IMR-90 (cell line): ENCODE results near the gene PLEKHJ1. TPM values are rescaled to one million over a fixed set of nuclear protein-coding genes. Genes with fewer than 3 reads are reported as not detected.

Source experiments
- ATAC-seq: fragments of 200-7000 bp; cut with Tn5 transposase; 2 replicates; pipeline ENCODE4 v1.9.1; 2020; ENCODE audit warnings: low read depth, mild to moderate bottlenecking, moderate library complexity
- BruUV-seq: library from RNA; stranded (reverse); fragments of 400-500 nt; replicated peaks from 2 replicates; lab custom pipeline; 2021; lab: Mats Ljungman, UMichigan
- CTCF ChIA-PET: fragments of 300-600 bp; formaldehyde crosslinking; extraction: SDS; loops from one replicate; lab custom pipeline; 2021; ENCODE audit warnings: antibody characterized with exemption; lab: Yijun Ruan, JAX
- POLR2A ChIA-PET: fragments of 300-600 bp; sonication (Branson Sonifier 250); formaldehyde crosslinking; loops from one replicate; lab custom pipeline; 2022; ENCODE audit warnings: antibody characterized with exemption; ENCODE audit not compliant: unreplicated experiment; lab: Charles Lee
- DNase-seq: peaks from one replicate; pipeline ENCODE4 v3.0.0; 2013
- H2AFZ ChIP-seq: replicated peaks from 2 replicates; pipeline ENCODE3; 2013; ENCODE audit warnings: low read length, mild to moderate bottlenecking; ENCODE audit not compliant: poor library complexity
- H2AK5ac ChIP-seq: 2 replicates; pipeline ENCODE4 v1.6.1; 2013; ENCODE audit warnings: low read depth, low read length, inconsistent platforms
- H2AK9ac ChIP-seq: replicated peaks from 2 replicates; pipeline ENCODE3; 2013; ENCODE audit warnings: mild to moderate bottlenecking, low read depth, low read length, moderate library complexity; ENCODE audit not compliant: poor library complexity
- H2BK120ac ChIP-seq: 2 replicates; pipeline ENCODE4 v1.6.1; 2013; ENCODE audit warnings: low read depth, low read length, inconsistent platforms
- H2BK15ac ChIP-seq: 3 replicates; pipeline ENCODE4 v1.6.1; 2013; ENCODE audit warnings: low read depth, low read length, inconsistent platforms
- H2BK20ac ChIP-seq: 2 replicates; pipeline ENCODE4 v1.6.1; 2013; ENCODE audit warnings: low read depth, mild to moderate bottlenecking, inconsistent platforms, low read length, moderate library complexity
- H2BK5ac ChIP-seq: 2 replicates; pipeline ENCODE4 v1.6.1; 2013; ENCODE audit warnings: mild to moderate bottlenecking, low read depth, low read length, inconsistent platforms; ENCODE audit not compliant: poor library complexity, severe bottlenecking
- H3K14ac ChIP-seq: replicated peaks from 2 replicates; pipeline ENCODE4 v1.6.1; 2013; ENCODE audit warnings: low read depth, low read length, inconsistent platforms
- H3K18ac ChIP-seq: 2 replicates; pipeline ENCODE4 v1.6.1; 2013; ENCODE audit warnings: low read depth, low read length, control low read depth
- H3K23ac ChIP-seq: 2 replicates; pipeline ENCODE4 v1.6.1; 2013; ENCODE audit warnings: low read depth, low read length, inconsistent platforms
- H3K27ac ChIP-seq: 2 replicates; pipeline ENCODE4 v1.5.1; 2013; ENCODE audit warnings: mild to moderate bottlenecking, control low read depth, low read length; ENCODE audit not compliant: insufficient read depth
- H3K27me3 ChIP-seq: 2 replicates; pipeline ENCODE4 v1.6.1; 2013; ENCODE audit warnings: low read length; ENCODE audit not compliant: control insufficient read depth, insufficient read depth
- H3K36me3 ChIP-seq: 2 replicates; pipeline ENCODE4 v1.6.1; 2013; ENCODE audit warnings: low read length, mixed read lengths; ENCODE audit not compliant: control insufficient read depth, insufficient read depth
- H3K4ac ChIP-seq: 2 replicates; pipeline ENCODE4 v1.6.1; 2013; ENCODE audit warnings: low read depth, low read length, inconsistent platforms
- H3K4me1 ChIP-seq: 2 replicates; pipeline ENCODE4 v1.6.1; 2013; ENCODE audit warnings: low read length, mixed read lengths; ENCODE audit not compliant: control insufficient read depth, insufficient read depth
- H3K4me2 ChIP-seq: 2 replicates; pipeline ENCODE4 v1.6.1; 2013; ENCODE audit warnings: low read depth, mild to moderate bottlenecking, control low read depth, low read length, moderate library complexity
- H3K4me3 ChIP-seq: 2 replicates; pipeline ENCODE4 v1.5.1; 2013; ENCODE audit warnings: low read depth, mild to moderate bottlenecking, control low read depth, low read length, moderate library complexity; ENCODE audit not compliant: insufficient read depth
- H3K56ac ChIP-seq: 2 replicates; pipeline ENCODE4 v1.6.1; 2013; ENCODE audit warnings: low read length, inconsistent platforms; ENCODE audit not compliant: insufficient read depth; ENCODE audit errors: extremely low read depth
- H3K79me1 ChIP-seq, 2 experiments: 2 replicates each; pipeline ENCODE4 v1.6.1; 2013; ENCODE audit warnings: low read length in 2 of 2, inconsistent platforms in 1 of 2, low read depth in 1 of 2
- H3K9ac ChIP-seq: 2 replicates; pipeline ENCODE4 v1.6.1; 2013; ENCODE audit warnings: low read depth, low read length, control low read depth
- H3K9me1 ChIP-seq: 2 replicates; pipeline ENCODE4 v1.6.1; 2013; ENCODE audit warnings: low read length, inconsistent platforms; ENCODE audit not compliant: insufficient read depth
- H3K9me3 ChIP-seq: 2 replicates; pipeline ENCODE4 v1.6.1; 2013; ENCODE audit warnings: low read length; ENCODE audit not compliant: control insufficient read depth, insufficient read depth
- H4K20me1 ChIP-seq: 2 replicates; pipeline ENCODE4 v1.6.1; 2013; ENCODE audit warnings: low read length, inconsistent platforms; ENCODE audit not compliant: insufficient read depth
- H4K5ac ChIP-seq: 2 replicates; pipeline ENCODE4 v1.6.1; 2013; ENCODE audit warnings: mild to moderate bottlenecking, low read depth, low read length, control low read depth
- H4K8ac ChIP-seq, 2 experiments: 2 replicates each; pipeline ENCODE4 v1.6.1; 2013; ENCODE audit warnings: low read depth in 2 of 2, low read length in 2 of 2, control low read depth in 1 of 2, inconsistent platforms in 1 of 2
- H4K91ac ChIP-seq: 2 replicates; pipeline ENCODE4 v1.6.1; 2013; ENCODE audit warnings: low read depth, low read length, inconsistent platforms; ENCODE audit not compliant: insufficient read depth
- BHLHE40 ChIP-seq: fragments of 150-350 bp; IDR thresholded peaks from 2 replicates; pipeline ENCODE4 v1.6.1; 2016; ENCODE audit warnings: mild to moderate bottlenecking, low read depth, low read length
- CHD1 ChIP-seq: IDR thresholded peaks from 2 replicates; pipeline ENCODE4 v1.6.1; 2012; ENCODE audit warnings: low read depth, low read length, improper control_type of control experiment
- MXI1 ChIP-seq: IDR thresholded peaks from 2 replicates; pipeline ENCODE4 v1.6.1; 2012; ENCODE audit warnings: low read depth, mild to moderate bottlenecking, low read length, moderate library complexity, borderline replicate concordance
- RAD21 ChIP-seq: IDR thresholded peaks from 2 replicates; pipeline ENCODE4 v1.6.1; 2012; ENCODE audit warnings: low read length, improper control_type of control experiment
- RCOR1 ChIP-seq: IDR thresholded peaks from 2 replicates; pipeline ENCODE4 v1.6.1; 2012; ENCODE audit warnings: mild to moderate bottlenecking, low read length, improper control_type of control experiment; ENCODE audit not compliant: insufficient replicate concordance
- RFX5 ChIP-seq: IDR thresholded peaks from 2 replicates; pipeline ENCODE4 v1.8.0; 2012; ENCODE audit warnings: low read depth, mild to moderate bottlenecking, low read length, moderate library complexity
- SMC3 ChIP-seq: fragments of 150-350 bp; IDR thresholded peaks from 2 replicates; pipeline ENCODE4 v1.6.1; 2016; ENCODE audit warnings: low read depth, mild to moderate bottlenecking, antibody characterized with exemption, low read length, moderate library complexity
- WGBS, 2 experiments: methylation state at CpG; one replicate each; pipeline versions ENCODE4 v1.1.5 to v1.1.7; 2013; ENCODE audit warnings: missing lambda C conversion rate in 2 of 2; ENCODE audit not compliant: insufficient read length in 1 of 2; ENCODE audit errors: extremely low coverage in 2 of 2; 5-methylcytosine and 5-hydroxymethylcytosine counted together
- dilution Hi-C: fragments of 300-500 bp; cut with HindIII; formaldehyde crosslinking; loops from one replicate; pipeline ENCODE4 v1.14.3; 2018; ENCODE audit warnings: low sequenced_read_pairs; ENCODE audit not compliant: unreplicated experiment
- in situ Hi-C: fragments of 300-500 bp; cut with MboI; formaldehyde crosslinking; loops from 3 replicates; pipeline ENCODE4 v1.14.3; 2019; ENCODE audit warnings: low sequenced_read_pairs, inconsistent platforms, mixed read lengths
- intact Hi-C: fragments of 100-400 bp; cut with micrococcal nuclease; formaldehyde crosslinking; loops from 2 replicates; pipeline ENCODE4 v1.10.0; 2022
- polyA plus RNA-seq, 3 experiments: library from polyadenylated mRNA; depleted of rRNA; stranded (reverse); fragments of >200 nt; gene quantifications; 2 replicates each; pipeline ENCODE4 v1.2.3, GENCODE V29; 2012; ENCODE audit warnings: low replicate concordance in 1 of 3
- total RNA-seq: library from RNA; depleted of rRNA; stranded (reverse); fragments of >200 nt; gene quantifications from 2 replicates; pipeline ENCODE4 v1.2.3, GENCODE V29; 2012
- TF ChIP-seq, protein P1 (sequence below): fragments of 150-350 bp; IDR thresholded peaks from 2 replicates; pipeline ENCODE4 v1.6.1; 2017; ENCODE audit warnings: mild to moderate bottlenecking, antibody characterized with exemption, low read length, low read depth
- TF ChIP-seq, protein P2 (sequence below): conservative IDR thresholded peaks from 2 replicates; pipeline ENCODE4 v1.5.1; 2012; ENCODE audit warnings: mild to moderate bottlenecking, low read depth, low read length, improper control_type of control experiment

PLEKHJ1 gene
- total and polyA plus RNA-seq, 2 of the 4 experiments (the other 2 are of a cell fraction): 31.7 to 62.8 TPM

DNA sequence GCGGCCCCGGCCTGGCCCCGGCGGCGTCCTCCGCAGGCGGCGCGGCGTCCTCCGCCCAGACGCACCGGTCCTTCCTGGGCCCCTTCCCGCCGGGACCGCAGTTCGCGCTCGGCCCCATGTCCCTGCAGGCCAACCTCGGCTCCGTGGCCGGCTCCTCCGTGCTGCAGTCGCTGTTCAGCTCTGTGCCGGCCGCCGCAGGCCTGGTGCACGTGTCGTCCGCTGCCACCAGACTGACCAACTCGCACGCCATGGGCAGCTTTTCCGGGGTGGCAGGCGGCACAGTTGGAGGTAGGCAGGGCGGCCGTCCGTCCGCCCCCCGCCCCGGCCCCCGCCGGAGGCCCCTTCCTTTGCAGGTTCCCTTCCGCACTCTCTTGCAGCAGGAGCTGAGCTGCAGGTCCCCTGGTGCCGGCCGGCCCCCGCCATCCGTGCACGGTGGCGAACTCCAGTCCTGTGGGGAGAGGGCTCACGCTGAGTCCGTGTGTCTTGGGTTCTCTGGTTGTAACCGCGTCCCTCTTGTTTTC is 9.2 kb downstream of the PLEKHJ1 start:
- no peak overlapping the region for H3K4me3 ChIP-seq
- no peak overlapping the region for H2AK9ac ChIP-seq
- H3K27ac ChIP-seq: no peak overlapping the region
- H4K5ac ChIP-seq: no peak overlapping the region
- DNase-seq (no peak), ATAC-seq (no peak)
- H3K36me3 ChIP-seq: peaks cover 77% of the 10 kb centered on the region
- no peaks in the 10 kb centered on the region for H3K27me3 ChIP-seq
- no peak overlapping the region for H3K14ac ChIP-seq
- no peak overlapping the region for H3K4me2 ChIP-seq
- WGBS, 2 experiments: 98% methylated on average over 46 of the region's 53 CpGs; no CpG with 5 or more reads in 1 of the 2 experiments
- no peak overlapping the region for H2AK5ac ChIP-seq
- H2AFZ ChIP-seq: no peak overlapping the region
- H3K4me1 ChIP-seq: no peaks in the 10 kb centered on the region
- no peak overlapping the region for H2BK120ac ChIP-seq
- no peak overlapping the region for H3K9ac ChIP-seq
- H2BK20ac ChIP-seq: no peak overlapping the region
- no peaks in the 10 kb centered on the region for H3K9me1 ChIP-seq
- intact Hi-C loops: no loop called here
- POLR2A ChIA-PET: no interaction called here
- dilution Hi-C loops: no loop called here
- H4K91ac ChIP-seq: no peak overlapping the region
- CTCF ChIA-PET: no interaction called here
- H3K23ac ChIP-seq: no peak overlapping the region
- H3K18ac ChIP-seq: no peak overlapping the region
- H4K8ac ChIP-seq: no peak overlapping the region
- peaks cover 23% of the 10 kb centered on the region for H4K20me1 ChIP-seq
- TF ChIP-seq, protein P1, sequence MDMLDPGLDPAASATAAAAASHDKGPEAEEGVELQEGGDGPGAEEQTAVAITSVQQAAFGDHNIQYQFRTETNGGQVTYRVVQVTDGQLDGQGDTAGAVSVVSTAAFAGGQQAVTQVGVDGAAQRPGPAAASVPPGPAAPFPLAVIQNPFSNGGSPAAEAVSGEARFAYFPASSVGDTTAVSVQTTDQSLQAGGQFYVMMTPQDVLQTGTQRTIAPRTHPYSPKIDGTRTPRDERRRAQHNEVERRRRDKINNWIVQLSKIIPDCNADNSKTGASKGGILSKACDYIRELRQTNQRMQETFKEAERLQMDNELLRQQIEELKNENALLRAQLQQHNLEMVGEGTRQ: no peak
- TF ChIP-seq, protein P2, sequence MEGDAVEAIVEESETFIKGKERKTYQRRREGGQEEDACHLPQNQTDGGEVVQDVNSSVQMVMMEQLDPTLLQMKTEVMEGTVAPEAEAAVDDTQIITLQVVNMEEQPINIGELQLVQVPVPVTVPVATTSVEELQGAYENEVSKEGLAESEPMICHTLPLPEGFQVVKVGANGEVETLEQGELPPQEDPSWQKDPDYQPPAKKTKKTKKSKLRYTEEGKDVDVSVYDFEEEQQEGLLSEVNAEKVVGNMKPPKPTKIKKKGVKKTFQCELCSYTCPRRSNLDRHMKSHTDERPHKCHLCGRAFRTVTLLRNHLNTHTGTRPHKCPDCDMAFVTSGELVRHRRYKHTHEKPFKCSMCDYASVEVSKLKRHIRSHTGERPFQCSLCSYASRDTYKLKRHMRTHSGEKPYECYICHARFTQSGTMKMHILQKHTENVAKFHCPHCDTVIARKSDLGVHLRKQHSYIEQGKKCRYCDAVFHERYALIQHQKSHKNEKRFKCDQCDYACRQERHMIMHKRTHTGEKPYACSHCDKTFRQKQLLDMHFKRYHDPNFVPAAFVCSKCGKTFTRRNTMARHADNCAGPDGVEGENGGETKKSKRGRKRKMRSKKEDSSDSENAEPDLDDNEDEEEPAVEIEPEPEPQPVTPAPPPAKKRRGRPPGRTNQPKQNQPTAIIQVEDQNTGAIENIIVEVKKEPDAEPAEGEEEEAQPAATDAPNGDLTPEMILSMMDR: no peak
- no peak for TF ChIP-seq MXI1
- no peak for TF ChIP-seq RCOR1
- no peak for TF ChIP-seq CHD1
- TF ChIP-seq SMC3: no peak
- no peak for TF ChIP-seq BHLHE40
- no peak for TF ChIP-seq RAD21
- TF ChIP-seq RFX5: no peak
- no peak overlapping the region for H2BK15ac ChIP-seq
- H3K9me3 ChIP-seq: no peaks in the 10 kb centered on the region
- no TSS peak for BruUV-seq
- H3K4ac ChIP-seq: no peak overlapping the region
- H3K56ac ChIP-seq: no peak overlapping the region
- H3K79me1 ChIP-seq: peaks cover 9 to 24% of the 10 kb centered on the region in 2 experiments; a peak in 3 of 4 replicates
- in situ Hi-C loops: no loop called here
- H2BK5ac ChIP-seq: no peak overlapping the region
